Dedifferentiated amniotic fluid mesenchymal stem cell (primary cell): ENCODE measurements around the gene COL15A1.

Experiments used
- DNase-seq: peaks from one replicate; pipeline ENCODE4 v3.0.0-alpha.2; 2016; ENCODE audit errors: extremely low spot score

Gene COL15A1

DNA sequence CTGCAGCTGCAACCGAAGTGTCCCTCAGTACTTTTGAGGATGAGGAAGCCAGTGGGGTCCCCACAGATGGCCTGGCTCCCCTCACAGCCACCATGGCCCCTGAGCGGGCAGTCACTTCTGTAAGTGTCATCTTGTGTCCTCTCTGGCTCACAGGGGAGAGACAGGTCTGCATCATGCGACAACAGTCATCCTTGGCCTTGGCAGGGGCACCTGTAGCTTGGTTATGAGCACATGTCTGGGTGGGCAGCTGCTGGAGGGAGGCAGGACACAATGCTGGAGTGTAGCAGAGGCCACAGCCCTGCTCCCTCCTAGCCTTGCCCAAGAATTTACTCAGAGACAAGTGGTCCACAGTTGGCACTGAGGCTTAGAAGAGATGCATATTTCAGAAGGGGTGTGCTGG, 71.7 kb downstream of the COL15A1 start:
- no peak for DNase-seq

DNA sequence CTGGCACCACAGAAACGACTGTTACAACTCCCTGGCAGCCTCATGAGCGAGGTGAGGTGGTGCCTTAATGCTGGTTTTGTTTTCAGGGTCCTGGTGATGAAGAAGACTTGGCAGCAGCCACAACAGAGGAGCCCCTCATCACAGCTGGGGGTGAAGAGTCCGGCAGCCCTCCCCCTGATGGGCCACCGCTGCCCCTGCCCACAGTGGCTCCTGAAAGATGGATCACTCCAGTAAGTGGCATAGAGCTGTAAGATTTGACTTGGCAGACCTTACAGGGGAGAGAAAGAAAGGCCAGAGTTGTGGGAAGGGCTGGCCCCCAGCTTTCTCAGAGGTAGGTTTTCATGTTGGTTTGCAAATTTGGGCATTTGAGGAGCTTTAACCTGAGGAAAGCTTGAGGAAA, 72.2 kb downstream of the COL15A1 start:
- no peak for DNase-seq

DNA sequence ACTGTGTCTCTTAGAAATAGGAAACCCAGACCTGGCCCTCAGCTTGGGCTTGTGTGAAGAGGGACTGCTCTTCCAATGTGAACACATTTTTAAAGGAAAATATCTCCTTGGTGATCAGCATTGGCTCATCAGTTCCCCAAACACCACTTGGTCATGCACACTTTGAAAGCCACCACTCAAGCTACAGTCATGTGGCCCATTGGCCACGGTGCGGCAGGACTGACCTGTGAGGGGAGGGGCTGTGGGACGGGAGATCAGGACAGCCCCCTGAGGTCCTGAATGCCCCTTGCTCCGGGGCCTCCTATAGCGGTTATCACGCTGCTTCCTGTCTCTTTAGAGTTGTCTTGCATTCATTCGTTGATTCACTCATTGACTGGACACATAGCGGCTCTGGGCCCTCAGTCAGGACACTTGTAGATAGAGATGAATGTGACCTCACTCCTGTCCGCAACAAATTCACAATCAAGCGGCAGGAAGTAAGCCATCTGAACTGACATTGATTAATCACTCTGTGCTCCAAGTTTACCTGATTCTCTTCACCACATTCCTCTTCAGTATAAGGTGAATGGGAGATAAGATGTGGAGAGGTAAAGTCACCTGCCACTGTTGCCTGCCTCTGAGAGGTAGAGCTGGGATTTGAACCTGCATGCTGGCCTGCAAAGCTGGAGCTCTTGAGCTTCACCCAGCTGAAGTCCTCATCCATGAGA, 73.1 kb downstream of the COL15A1 start:
- no peak for DNase-seq

DNA sequence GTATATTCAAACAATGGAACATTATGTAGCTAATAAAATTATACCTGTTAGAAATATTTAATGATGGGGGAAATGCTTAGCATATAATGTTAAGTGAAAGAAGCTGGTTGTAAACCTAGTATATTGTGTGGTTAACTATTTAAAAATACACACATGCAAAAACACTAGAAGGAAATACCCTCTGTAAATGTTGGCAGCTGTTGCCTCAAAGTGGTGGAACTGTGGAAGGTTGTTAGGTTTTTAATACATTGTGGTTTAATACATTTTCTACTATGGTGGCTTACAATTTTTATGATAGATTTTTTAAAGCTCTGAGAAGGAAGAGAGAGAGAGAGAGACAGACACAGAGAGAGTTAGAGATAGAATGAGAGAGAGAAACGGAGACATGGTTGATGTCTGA, 74.9 kb downstream of the COL15A1 start:
- no peak for DNase-seq

DNA sequence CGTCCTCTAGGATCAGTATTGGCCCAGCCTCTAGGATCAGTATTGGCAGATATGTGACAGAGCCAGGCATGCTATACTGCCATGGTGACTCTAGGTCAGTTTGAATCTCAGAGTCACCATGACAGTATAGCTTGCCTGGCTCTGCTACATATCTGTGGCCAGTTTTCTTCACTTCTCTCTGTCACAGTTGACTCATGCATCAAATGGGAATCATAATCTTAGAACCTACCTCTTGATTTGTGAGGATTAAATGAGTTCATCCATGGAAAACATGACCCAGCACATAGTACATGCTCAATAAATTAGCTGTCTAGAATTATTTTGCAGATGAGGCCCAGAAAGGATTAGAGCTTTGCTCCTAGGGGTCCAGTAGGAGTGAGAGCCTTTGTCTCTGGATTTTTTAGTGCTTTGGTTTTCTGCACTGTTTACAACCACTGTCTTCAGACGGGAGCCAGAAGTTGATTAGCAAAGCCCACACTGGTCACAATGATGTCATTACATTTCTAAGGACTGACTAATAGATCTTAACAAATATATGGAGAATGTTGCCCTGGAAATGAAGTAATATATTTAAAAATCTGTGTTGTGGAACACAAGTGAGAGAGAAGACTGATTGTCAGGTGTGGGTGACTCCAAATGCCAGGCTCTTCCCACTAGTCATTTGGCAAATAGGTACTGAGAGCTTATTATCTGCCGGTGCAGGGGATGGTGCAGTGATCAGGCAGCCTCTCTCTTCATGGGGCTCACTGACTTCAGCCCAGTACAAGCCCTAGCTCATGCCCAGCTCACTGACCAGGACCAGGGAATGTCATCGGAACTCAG, 76.0 kb downstream of the COL15A1 start:
- peak; percentile 92 for DNase-seq

DNA sequence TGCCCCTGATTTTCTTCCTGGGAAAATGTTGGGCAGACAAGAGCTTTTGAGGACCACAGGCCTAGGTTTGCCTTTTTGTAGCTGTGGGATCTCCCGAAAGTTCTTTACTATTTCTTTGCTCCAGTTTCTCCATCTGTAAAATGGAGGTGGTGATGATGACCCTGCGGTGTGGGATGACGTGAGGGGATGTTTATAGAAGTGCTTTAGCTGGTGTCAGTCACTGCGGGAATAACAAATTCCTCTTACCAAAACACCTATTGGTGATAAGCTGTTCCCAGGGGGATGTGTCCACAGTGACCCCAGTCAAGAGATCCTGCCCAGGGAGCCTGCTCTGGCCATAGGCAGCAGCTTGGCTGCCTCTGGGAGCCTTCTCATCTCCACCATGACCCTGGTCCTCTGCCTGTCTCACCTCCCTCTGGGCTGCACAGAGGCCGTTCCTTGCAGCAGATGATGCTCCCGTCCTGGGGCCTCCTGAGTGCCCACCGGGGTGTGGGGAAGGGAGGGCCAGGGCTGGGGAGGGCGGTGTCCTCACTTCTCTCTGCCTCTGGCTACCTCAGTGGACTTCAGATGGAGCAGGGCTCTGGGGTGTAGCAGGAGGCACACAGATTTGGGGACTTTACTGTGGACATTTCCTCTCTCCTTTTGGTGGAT, 77.2 kb downstream of the COL15A1 start:
- no peak for DNase-seq

DNA sequence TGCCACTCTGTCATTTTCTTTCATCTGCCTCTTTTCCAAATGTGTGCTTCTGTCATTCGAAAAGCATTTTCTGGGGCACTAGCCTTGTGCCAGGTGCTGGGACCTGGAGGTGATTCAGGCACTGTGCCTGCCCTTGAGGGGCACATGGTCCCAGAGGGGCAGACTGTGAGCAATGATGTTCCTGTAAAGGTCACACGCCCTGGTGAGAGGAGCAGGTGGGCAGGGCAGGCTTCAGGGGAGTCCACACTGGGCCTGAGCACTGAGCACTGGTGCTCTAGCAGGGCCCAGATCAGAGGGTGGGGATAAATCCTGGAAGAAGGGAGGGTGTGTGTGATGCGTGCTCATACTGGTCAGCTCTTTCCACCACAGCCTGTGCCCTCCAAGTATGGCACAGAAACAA, 77.8 kb downstream of the COL15A1 start:
- DNase-seq, result no peak

DNA sequence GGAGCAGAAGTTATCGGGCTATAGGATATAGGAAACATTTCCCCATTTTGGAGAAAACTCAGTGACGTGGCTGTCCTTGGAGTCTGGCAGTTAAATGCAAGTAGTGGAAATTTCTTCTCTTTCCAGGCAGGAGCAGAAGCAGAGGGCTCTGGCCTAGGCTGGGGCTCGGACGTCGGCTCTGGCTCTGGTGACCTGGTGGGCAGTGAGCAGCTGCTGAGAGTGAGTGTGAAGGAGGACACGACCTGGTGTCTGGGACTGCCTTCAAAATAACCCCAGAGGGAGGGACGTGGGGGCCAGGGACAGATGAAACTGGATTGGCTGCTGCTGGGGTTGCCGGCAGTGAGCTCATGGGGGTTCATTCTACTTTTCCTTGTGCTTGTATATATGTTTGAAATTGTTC, 79.5 kb downstream of the COL15A1 start:
- no peak for DNase-seq

DNA sequence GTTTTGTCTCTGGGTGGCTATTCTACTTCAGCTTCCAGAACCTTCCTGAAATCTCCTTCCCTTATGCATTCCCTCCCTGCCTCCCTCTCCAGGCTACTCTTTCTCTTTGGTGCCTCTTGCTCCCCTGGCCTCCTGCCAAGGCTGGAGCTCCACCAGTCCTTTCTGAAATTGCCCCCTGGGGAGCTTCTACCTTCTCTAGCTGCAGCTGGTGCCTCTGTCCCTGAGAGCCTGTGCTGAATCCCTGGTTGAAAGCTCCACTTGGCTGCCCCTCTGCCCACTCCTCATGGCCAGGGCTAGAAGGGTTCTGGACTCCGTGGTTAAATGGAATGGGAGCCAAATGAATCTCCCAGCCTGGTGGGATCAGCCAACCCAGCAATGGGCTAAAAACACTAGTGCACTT, 80.1 kb downstream of the COL15A1 start:
- no peak for DNase-seq

DNA sequence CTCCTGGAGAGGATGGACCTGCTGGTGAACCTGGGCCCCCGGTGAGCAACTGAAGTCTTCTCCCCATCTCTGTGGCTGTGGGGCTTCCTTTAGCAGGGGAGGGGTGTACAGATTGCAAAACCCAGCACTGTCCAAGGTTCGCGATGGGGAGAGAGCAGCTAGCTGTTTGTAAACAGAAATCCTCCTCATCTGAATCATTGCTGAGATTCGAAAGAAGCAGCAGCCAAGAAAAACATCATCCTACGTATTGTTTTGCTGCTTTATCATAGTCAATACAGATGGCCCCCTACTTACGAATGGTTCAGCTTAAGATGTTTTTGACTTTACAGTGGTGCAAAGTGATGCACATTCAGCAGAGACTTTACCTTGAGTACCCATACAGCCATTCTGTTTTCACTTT, 81.3 kb downstream of the COL15A1 start:
- DNase-seq, result no peak

DNA sequence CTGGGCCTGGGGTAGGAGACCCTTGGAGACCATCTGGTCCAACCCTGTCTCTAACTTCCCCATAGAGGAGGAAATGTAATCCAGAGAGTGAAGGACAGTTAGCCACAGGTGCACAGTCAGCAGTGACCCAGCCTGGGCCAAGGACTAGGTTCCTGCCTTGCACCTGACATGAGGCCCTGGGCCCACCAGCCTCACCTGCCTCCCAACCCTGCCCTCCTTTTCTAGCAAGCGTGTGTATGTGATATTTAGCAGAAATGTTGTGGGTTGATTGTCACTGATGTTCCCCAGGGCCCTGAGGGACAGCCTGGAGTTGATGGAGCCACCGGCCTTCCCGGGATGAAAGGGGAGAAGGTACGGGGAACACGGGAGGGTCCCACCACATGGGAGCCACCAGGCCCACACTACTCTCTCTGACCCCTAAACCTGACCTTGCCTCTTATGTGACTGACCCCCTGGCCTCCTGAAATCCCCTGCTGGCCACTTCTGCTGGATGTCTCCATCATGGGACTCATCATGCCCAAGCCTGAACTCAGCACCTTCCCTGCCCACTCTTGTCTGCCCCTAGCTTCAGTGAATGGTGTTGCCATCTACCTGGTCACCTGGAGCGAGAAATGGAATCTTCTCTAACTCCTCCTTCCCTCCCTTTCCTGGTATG, 82.0 kb downstream of the COL15A1 start:
- DNase-seq, result no peak

DNA sequence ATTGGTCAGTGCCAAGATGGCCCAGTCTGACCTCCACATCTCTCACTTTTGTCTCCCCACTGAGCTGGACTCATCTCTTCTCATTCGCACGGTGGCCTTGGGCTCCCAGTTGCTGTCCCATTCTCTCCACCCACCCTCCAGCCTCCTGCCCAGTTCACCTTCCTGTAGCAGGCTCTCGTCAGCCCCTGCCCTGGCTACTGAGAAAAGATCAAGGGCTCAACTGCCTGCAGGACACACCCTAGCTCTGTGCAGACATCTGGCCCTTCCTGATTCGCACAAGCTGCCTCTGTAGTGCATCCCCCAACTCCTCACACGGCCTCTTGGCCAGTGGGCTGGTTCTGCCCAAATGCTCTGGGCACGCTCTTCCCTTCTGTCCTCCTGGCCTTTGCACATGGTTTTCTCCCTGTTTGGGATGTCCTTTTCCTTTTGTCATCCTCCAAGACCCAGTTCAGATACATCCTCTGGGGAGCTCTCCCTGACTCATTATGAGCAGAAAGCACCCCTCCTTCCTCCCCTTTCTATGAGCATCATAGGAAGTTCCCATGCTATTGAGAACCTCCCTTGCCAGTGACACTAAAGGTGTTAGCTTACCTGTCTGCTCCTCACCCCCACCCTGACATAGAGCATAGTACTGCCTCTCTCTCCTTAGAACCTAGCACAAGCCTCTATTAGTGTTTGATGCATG, 82.7 kb downstream of the COL15A1 start:
- DNase-seq, result no peak

DNA sequence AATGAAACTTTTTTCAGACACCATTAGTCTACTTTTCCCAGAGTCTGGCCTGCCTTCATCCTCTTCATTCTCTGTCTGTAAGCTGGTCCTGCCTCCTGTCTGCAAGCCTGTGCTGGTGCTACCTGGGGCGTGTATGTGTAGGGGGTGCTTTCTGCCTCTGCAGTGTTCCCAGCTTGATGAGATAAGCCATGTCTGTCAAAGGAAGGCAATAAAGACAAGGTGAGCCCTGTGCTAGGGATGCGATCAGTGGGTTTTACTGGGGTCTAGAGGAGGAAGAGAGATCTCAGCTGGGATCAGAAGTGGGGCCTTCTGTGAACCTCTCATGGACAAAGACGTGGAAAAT, 83.2 kb downstream of the COL15A1 start:
- DNase-seq, result no peak

DNA sequence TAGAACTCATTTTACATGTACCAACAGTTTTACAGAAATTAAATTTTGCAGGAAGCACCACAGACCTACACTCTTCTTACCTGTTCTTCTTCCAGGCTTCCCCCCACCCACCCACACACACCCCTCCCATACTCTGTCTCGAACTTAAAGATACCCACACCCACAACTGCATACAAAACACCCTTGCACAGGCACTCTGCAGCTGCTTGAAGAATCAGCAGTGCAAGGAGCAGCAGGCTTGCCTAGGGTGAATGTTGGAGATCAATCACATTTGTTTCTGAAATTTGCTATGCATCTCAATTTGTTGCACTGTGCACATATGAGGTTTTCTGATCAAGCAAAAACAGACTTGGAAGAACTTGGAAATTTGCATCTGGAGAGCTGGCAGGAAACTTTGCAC, 83.7 kb downstream of the COL15A1 start:
- no peak for DNase-seq

DNA sequence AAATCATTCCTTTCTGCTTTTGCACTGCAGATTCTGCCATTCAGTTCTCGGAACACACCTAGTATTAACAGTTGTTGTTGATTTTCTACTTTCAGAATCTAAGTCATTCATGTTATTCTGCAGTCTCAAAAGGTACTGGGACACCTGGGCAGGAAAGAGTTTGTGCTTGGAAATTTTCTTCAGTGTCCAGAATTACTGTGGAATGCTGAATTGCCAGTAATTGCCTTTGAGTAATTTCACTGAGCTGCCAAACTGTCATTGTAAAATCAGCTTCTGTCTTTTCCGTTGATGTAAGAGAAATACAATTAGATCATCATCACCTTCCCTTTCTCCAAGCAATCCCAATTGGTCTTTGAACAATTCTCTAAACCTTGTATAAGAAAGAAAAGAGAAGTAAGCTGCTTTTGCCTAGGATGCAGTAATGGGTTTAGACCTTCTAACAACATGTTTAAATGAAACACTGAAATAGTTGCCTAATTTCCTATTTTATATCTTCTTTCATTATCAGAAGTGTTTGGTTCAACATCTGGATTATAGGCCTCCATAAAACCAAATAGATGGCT, 85.5 kb downstream of the COL15A1 start:
- DNase-seq, result no peak

DNA sequence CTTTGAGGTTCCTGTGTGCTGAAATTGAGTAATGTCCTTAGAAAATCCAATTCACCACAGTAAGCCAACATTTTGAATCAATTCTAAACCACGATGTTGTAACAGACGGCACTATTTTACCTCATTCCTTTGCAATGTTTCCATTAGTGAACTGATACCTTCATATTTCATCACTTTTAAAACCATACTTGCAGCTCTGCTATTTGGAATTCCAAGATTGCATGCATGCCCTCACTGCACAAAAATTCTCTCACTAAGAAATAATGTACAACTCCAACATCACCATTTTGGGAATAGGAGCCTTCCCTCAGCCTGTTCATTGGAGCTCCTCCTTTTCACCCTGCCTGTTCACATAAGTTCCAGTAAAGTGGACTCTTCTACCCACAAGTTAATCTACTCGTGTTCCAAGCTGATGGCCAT, 86.4 kb downstream of the COL15A1 start:
- DNase-seq, result peak; percentile 97

DNA sequence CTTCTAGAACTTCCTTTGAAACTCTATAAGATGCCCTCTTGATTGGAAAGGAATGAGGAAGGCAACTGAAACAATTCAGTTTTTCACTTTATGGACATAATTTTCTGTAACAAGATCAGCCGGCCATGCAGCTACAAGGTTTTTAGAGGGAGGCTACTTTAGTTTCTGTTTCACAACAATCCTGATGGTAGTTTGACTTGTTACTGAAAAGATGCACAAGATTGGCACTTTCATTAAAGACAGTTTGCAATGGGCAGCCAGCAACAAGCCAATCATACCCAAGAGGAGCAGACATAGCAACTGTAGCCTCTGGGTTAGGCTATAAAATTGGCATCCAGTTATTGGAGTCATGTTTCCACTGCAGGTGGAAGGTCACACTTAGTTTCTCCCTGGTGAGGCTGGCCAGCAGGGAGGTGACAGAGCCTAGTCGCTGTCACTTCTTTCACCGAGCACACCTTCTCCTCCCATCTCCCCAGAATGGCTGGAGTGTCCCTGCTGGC, 87.0 kb downstream of the COL15A1 start:
- no peak for DNase-seq

DNA sequence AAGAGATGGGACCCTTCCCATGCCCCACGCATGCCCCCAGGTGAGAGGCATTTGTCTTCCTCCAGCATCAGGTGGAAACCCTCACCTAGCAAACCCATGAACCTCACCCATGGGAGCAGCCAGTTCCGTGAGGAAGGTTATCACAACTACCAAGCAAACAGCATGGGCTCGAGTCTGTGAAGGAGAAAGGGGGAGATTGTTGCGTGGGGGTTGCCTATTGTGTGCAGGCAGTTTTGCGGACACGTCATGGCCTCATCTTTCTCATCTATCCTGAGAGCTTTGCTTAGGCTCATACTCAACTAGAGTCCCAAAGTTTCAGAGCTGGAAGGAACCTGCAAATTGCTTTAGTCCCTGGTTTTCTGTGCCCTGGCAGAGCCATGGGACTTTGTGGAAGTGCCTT, 87.6 kb downstream of the COL15A1 start:
- DNase-seq, result no peak

DNA sequence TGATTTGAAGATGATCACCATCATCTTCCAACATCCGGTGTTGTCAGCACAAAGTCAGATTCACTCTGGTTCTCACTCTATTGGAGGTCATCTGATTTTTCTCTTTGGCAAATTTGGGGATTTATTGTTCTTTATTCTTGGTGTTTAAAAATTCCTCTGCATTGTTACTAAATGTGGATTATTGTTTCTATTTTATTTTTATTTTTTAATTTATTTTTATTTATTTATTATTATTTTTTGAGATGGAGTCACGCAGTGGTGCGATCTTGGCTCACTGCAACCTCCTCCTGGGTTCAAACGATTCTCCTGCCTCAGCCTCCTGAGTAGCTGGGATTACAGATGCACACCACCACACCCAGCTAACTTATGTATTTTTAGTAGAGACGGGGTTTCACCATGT, 88.3 kb downstream of the COL15A1 start:
- DNase-seq, result no peak

DNA sequence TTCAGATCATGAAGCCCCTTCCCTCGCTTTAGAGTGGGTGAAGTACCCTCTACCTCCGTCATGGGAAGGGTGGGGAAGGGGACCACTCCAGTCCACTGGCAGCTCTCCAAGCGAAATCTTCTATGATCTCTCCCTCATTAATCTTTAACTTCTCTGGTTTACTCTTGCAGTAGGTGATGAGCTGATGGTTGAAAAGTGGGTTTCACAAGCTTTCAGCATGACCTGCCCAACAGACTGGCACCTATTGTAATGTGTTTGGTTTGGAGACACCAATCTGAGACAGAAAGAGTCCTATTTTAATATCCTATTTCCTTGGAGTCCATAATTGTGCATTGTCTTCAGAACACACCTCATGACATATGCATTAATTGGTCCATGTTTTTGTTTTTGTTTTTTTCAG, 90.4 kb downstream of the COL15A1 start:
- DNase-seq, result no peak

DNA sequence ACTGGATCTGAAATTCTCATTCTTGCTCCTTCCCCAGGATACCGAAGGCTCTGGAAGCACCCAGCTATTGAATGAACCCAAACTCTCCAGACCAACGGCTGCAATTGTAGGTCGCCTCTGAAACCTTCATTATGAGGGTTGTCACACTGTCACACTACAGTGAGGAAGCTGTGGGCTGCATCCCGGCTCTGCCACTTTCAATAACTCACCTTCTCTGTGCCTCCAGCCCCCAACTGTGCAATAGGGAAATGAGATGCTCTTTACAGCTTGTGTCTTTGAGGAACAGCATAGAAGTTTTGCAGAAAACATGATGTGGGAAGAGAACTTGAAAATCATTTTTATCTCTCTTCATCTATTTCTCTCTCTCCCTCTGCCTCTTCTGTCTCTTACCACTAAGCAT, 91.6 kb downstream of the COL15A1 start:
- DNase-seq, result no peak
